ENCODE results near the gene SLC9A3.
A peak's percentile ranks its signal among the peaks of the same experiment; 100 is the strongest.

Gene SLC9A3

GRCh38 chr5:472656-473550 lies 51.3 kb downstream of the SLC9A3 start:
- DNase-seq: peak; percentile 88

DNA sequence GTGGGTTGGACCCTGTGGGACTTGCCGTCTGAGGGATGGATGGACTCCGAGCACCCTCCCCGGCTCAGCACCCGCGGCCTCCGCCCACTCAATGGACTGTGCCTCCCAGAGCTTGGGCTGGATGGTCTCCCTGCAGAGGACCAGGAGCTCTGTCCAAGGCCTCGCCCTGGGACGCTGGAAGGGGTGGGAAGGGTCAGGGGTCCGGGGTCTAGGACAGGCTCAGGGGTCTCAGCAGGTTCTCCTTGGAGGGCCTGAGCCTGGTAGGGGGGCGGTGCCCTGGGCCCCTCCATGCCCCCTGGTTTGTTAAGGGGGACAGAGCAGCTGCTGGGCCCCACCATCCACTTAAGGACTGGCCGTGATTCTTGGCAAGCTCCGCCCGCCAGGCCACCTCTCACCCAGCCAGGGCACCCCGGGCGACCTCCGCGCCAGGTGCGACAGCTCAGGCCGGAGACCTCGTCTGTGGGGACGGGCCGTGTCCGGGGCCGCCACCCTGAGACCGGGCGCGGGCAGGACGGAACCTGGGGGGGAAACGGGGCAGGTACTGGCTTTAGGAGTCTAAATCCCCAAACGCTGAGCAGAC lies 52.1 kb downstream of the SLC9A3 start:
- DNase-seq: no peak

GRCh38 chr5:471750-472058 lies 52.5 kb downstream of the SLC9A3 start:
- DNase-seq: no peak

GRCh38 chr5:470961-471749 lies 53.1 kb downstream of the SLC9A3 start:
- DNase-seq: no peak

- no peak for DNase-seq
Observed at GRCh38 chr5:469752-470483, 54.3 kb downstream of the SLC9A3 start.

DNA sequence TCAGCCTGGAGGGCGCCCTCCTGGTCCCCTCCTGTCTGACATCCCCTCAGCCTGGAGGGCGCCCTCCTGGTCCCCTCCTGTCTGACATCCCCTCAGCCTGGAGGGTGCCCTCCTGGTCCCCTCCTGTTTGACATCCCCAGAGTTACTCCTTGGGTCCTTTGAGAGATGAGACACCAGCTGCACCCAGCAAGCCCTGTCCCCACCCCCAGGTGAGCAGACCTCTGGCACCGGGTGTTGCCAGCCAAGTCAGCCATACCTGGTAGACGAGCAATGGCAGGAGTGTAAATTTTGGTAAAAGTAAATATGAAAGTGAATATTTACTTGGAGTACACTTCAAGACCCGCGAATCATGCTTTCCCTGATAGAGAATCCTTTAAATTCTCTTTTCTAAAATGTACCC lies 55.8 kb downstream of the SLC9A3 start:
- DNase-seq: no peak

- no peak for DNase-seq
Observed at GRCh38 chr5:466661-467310, 57.5 kb downstream of the SLC9A3 start.

- no peak for DNase-seq
Observed at GRCh38 chr5:465591-466403, 58.5 kb downstream of the SLC9A3 start.

DNA sequence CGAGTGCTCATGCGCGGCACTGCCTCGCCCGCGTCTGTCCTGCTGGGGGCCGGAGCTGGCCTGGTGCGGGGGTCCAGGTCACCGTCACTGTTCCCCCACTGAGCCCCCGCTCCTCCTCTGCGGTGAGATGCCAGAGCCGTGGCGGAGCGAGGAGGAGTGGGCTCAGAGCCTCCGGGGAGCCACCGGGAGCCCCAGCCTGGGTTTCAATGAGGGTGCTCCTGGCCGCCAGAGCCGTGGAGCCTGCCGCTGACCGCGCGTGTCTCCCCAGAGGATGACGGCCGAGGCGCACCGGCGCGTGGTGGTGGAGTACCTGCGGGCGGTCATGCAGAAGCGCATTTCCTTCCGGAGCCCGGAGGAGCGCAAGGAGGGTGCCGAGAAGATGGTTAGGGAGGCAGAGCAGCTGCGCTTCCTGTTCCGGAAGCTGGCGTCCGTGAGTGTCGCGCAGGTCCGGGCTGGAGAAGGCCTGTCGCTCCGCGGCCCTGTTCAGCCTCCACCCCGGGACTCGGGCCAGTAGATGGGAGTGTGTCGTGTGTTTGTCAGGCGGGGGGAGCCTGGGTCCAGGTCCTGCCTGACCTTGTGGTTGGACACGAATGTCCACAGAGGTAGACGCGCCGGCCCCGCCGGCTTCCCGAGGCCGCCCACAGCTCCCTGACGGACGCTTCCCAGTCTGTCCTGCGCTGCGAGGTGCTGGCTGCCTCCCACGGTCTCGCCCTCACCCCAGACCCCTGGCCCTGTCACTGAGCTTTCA lies 59.2 kb downstream of the SLC9A3 start:
- DNase-seq: no peak

GRCh38 chr5:464446-464842 lies 59.8 kb downstream of the SLC9A3 start:
- no peak for DNase-seq

DNA sequence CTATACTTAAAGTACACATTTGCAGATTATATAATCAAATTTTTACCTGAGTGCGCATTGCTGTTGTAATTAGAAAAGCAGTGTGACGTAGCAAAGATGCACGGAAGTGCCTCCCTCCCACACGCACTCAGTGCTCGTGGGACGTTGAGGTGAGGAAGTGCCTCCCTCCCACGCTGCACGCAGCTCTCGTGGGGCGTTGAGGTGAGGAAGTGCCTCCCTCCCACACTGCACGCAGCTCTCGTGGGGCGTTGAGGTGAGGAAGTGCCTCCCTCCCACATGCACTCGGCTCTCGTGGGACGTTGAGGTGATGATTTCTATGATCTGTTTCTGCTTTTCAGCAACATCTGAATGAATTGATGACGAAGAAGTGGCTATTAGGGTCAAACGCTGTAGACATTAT lies 60.3 kb downstream of the SLC9A3 start:
- DNase-seq: peak; percentile 75

GRCh38 chr5:463301-463700 lies 60.9 kb downstream of the SLC9A3 start:
- DNase-seq: no peak

- DNase-seq: no peak
Observed at GRCh38 chr5:462051-462481, 62.2 kb downstream of the SLC9A3 start.

GRCh38 chr5:460273-460625 lies 64.0 kb downstream of the SLC9A3 start:
- DNase-seq: no peak

DNA sequence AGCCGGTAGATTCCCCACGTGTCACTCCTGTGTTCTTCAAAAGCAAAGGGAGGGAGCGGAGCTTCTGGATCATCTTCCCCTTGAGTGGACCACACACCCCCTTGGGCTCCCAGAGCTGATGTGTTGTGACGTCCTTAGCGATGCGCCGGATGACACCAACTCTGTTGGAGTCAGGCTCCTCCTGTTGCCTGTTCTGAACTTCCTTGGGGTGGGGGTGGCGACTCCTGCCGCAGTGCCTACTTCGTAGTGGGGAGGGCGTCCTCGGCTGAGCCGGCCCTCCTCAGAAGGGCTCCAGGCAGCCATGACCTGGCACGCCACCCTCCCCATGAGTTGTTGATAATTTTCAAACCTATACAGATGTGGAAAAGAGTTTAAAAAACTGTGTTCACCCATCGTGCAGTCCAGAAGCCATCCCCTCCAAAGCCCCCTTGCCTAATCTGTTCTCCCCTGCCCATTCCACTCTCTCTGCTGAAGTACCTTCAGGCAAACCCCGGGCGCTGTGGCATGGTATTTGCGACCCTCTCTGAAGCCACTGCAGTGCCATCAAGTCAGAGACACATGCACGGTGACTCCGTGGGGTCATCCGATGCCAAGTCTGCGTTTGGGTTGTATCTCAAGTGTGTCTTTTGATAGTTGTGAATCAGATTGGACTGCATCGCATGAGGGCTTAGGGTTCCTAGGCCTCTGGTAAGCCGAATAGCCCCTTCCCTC lies 64.5 kb downstream of the SLC9A3 start:
- no peak for DNase-seq

DNA sequence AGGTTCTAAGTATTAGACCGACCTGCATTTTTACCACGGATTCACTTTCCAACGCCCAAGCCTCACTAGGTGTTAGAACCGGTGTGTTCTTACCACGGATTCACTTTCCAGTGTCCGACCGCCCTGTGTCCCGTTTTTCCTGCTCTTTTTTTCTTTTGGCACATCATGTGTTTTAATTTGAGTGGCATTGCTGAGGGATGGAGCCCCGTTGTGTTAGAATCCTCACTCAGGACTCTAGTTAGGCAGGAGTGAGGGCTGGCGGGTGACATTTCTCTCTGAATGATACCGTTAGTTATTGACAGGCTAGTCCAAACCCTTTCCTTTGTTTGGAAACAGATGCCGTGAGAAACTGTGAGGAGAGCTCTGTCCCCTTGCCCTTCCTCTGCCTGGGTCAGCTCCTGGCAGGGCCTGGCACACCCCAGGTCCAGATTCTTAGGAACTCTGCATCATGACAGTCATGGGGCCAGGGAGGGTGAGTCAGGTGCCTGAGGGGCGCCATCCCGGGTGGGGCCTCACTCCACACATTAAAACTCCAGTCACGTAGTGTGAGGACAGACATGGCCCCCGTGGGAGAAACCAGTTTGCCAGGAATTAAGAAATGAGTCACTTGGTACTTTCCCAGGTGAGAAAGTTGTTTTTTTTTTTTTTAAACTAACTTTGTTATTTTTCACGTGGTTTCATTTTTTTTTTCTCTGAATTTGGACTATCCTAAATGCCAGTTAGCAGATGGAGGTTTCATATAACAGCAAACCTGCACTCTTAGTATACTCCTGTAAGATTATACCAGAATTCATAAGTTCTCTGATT lies 65.5 kb downstream of the SLC9A3 start:
- no peak for DNase-seq

GRCh38 chr5:457195-457961 lies 66.9 kb downstream of the SLC9A3 start:
- DNase-seq: no peak

- no peak for DNase-seq
Observed at GRCh38 chr5:456351-457194, 67.7 kb downstream of the SLC9A3 start.
